GM19467 (cell line): ENCODE results near the gene FBXL16.
"Not testable (repeated sequence)": the region's sequence is repeated elsewhere in the genome, so short reads cannot be mapped to it uniquely, and the experiment has no call there.

Experiments
- ATAC-seq: cut with Tn5 transposase; IDR thresholded peaks from one replicate; pipeline ENCODE4 v1.9.1; 2021; ENCODE audit warnings: mild to moderate bottlenecking, moderate library complexity; ENCODE audit not compliant: unreplicated experiment

Gene FBXL16

DNA sequence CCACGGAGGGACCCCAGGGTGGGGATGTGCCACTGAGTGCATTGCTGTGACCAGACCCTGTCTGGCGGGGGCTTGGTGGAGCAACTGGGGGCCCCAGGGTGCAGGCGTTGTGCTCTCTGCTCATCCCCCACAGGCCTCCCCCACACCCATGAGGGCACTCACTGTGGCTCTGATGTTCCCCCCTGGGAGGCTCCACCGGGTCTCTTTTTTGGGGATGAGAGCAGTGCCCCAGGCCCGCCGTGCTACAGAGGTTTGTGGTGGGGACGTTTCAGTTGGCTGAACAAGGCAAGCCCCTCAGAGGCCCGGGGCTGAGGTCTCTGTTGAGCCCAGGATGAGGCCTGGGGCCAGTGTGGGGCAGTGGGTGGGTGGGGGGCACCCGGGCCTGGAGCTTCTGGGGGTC is 18.1 kb upstream of the FBXL16 start:
- ATAC-seq, result no peak

DNA sequence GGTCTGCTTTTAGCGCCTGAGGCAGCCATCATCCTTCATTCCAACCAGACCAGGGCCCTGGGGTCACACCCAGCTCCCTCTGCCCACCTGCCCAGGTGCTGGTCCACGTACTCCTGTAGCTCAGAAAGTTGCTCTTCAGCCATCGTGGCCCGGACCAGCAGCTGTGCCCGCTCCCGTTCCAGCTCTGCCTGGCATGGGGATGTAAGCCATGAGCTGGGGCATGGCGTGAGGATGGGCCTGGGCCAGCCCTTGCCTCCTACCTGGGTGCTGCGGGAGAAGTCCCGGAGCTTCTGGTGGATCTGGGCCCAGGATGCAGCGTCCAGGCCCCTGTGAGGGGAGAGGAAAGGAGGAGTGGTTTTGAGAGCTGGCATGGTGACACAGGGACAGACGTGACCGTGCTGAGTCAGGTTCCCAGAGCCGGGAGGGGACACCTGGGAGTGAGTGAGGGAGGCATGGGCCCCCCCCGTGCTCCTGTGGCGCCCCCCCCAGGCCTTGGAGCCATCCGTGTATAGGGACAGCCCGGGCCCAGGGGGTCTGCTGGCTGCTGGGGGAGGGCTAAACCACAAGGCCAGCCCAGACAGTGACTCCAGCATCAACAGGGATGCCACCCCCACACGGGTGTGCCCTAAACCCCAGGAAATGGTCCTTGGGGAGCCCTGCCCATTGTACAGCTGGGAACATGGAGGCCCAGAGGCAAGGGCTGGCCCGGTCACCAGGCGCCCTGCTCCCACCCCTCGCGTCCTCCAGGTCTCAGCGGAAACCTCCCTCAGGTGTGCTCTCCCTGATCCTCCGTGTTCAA is 17.4 kb upstream of the FBXL16 start:
- ATAC-seq, result no peak

DNA sequence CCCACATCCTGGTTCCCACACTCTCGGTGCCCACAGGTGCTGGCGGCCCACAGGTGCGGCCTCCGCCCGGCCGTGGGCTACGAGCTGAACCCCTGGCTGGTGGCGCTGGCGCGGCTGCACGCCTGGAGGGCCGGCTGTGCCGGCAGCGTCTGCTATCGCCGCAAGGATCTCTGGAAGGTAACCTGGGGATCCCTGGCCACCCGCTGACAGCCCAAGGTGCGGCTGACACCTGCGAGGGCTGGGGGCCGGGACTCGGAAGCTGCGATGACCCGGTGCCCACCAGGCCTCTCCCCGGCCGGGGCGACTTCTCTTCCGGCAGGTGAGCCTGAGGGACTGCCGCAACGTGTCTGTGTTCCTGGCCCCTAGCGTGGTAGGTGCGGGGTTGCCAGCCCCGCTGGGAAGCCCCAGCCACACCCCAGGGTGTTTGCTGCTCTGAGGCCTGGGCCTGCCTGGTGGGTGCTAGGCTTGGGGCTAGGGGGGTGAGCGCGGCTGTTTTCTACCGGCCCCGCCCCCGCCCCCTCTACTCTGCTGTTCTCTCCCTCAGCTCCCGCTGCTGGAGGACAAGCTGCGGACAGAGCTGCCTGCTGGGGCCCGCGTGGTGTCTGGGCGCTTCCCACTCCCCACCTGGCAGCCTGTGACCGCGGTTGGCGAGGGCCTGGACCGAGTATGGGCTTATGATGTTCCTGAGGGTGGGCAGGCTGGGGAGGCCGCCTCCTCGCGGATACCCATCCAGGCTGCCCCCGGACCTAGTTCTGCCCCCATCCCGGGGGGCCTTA is 16.4 kb upstream of the FBXL16 start:
- no peak for ATAC-seq

DNA sequence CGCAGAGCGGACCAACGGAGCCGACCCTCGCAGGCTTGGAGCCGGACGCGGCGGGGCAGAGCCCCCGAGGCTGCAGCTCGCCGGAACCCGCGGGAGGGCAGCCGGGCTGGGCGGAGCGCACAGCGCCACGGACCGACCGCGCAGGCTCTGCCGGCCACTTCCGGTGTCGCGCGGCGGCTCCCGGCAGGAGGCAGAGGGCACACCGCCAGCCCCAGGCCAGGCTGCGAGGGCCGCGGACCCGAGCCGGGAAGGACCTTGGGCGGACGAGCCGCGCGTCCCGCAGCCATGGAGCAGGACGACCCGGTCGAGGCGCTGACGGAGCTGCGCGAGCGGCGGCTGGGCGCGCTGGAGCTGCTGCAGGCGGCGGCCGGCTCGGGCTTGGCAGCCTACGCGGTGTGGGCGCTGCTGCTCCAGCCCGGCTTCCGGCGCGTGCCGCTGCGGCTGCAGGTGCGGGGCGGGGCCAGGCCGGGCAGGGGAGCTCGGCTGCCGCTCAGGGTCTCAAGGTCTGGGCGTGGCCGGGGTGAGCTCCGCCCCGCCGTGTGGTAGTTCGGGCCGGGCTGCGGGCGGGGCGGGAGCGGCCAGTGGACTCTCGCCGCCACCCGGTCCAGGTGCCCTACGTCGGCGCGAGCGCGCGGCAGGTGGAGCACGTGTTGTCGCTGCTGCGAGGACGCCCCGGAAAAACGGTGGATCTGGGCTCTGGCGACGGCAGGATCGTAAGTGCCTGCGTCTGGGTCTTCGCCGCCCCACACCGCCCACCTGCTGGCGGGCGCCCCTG is 15.6 kb upstream of the FBXL16 start, which contains the start of gene ANTKMT:
Gene ANTKMT (plus strand): TSS at position 157 of the 775 bp plus-strand sequence. CDS start 129 bp downstream, at position 286.
- ATAC-seq, result peak; percentile 64

DNA sequence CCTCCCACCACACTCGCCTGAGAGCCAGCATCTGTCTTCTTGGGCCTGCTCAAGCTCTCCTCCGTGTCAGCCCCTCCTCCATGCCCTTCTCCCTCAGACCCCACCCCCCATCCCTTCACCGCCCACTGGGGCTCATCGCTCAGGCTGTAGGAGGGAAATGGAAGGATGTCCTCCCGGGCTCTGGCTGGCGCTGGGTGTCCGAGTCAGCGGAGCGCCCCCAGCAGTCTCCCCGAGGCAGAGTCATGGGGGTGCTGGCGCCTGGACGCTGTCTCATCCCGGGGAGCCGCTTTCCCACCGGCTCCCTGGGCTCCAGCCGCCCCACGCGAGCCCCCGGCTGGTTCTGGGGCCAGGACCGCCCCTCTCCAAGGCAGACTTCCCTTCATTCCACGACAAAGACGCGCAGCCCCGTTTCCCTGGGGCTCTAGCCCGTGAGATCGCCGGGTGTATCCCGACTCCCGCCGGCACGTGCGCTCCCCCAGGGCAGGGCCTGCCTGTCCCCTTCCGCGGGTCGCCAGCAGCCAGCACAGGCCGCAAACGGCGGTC is 14.9 kb upstream of the FBXL16 start:
- peak; percentile 8 for ATAC-seq

DNA sequence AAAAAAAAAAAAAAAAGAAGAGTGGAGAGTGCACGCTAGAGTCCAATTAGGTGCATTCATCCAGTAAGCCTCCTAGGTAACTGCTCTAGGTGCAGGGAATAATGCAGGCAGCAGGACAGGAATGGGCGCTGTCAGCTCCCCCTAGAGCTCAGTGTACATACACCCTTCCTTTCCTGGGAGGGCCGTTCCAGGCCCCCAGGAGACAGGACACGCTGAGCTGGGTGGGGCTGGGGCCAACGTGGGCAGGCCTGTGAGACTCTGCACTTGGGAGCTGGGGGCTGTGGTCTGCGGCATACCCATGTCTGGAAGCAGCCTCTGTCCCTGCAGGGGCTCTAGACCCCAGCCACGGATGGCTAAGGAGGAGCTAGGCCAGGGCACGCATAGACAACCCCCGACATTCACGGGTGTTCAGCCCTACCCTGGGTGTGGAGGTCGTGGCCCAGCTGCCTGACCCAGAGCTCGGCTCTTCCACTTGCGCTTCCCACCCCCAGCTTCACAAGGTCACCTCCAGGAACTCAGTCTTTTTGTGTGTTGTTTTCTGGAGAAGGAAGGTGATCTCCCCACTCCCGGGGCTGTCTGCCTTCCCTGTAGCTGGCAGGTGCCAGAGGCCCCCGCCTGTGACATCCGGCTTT is 14.3 kb upstream of the FBXL16 start:
- ATAC-seq, result no peak

DNA sequence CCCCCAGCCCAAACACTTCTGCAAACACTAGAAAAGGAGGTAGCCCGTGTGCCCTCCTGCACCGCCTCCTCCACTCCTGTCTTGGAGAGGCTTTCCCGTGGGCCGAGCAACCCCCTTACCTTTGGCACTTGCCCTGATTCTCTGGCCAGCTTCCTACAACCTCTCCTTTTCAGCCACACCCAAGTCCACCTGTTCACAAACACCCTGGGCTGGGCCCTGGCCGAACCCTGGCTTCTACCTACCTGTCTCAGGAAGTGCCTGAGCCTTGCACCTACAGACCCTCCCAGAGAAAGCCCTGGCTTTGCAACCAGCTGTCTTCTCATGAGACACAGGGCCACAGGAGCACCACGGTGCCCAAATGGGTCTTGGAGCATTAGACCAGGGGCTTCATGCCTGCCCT is 13.3 kb upstream of the FBXL16 start:
- ATAC-seq, result no peak

DNA sequence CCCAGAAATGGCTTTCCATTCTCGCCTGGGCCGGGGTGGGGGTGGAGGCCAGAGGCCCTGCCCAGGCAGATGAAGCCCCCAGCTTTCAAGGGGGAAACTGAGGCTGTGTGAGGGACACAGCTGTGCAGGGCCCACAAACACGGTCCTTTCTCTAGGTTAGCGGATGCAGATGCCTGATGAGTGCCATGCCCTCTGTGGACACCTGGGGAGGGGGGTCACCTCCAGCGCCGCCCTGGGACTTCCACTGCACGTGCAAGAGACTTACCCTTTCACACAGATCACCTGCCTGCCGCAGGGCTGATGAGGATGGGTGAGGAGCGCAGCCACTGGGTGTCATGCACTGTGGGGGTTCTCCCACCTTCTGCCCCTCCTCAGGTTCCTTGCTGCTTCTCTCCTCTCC is 12.8 kb upstream of the FBXL16 start:
- ATAC-seq, result no peak

DNA sequence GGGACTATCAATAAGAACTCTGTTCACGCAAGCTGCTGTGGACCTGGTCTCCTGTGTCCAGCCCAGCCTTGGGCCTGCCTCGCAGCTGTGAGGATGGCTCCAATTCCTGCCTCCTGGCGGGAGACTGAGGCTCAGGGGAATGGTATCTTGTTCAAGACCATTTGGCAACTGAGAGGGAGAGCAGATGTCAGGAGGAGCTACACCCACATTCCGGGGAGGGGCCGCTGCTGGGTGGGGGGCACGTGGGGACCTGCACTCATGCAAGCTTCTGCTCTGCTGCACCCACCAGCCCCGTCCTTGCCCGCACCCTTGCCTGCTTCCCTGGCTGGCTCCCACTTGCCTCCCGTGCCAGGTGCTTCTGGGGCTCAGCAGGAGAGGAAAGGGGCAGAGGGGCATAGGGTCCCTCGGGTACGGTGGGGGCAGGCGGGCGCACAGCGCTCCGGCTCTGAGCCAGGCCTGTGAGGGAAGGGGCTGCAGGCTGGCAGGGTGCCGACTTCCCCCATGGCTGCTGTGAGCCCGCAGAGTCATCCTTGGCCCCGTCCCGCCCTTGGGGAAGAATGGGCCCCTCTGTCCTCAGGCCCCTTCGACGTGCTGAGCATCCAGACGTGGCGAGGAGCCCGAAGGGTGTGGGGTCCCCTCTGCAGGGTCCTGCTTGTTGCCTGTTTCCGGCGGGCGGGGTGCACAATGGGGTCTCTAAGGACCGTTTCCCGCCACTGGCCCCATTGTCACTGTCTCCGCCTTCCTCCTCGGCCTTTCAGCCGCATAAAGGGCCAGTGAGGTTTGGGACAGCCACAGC is 12.0 kb upstream of the FBXL16 start:
- no peak for ATAC-seq

DNA sequence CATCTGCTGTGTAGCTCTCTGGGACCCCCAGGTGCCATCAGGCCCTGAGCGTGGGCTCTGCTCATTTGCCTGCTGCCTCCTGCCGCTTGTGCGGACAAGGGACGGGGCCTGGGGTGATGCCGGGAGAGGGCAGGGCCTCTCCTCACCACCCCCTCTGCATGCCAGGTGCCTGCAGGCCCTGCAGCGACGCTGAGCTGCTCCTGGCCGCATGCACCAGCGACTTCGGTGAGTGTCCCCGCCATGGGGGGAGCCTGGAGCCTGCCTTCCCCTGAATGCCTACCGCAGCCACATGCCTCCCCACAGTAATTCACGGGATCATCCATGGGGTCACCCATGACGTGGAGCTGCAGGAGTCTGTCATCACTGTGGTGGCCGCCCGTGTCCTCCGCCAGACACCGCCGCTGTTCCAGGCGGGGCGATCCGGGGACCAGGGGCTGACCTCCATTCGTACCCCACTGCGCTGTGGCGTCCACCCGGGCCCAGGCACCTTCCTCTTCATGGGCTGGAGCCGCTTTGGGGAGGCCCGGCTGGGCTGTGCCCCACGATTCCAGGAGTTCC is 11.2 kb upstream of the FBXL16 start:
- ATAC-seq, result no peak

DNA sequence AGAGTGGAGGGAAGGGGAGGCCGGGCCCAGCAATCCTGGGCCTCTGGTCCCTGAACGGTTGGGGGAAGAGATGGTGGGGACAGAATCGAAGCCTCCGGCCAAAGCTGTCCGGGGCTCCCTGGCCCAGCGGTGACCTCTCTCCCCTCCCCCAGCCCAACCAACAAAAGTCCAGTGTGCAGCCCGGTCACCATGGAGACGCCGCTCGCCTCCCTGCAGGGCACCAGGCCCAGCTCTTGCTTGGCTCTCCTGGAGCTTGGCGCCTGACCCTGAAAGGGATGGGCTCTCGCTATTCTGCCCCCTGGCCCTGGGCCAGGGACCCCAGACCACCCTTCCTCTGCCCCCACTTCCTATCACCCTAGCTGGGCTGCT is 10.6 kb upstream of the FBXL16 start:
- no peak for ATAC-seq

DNA sequence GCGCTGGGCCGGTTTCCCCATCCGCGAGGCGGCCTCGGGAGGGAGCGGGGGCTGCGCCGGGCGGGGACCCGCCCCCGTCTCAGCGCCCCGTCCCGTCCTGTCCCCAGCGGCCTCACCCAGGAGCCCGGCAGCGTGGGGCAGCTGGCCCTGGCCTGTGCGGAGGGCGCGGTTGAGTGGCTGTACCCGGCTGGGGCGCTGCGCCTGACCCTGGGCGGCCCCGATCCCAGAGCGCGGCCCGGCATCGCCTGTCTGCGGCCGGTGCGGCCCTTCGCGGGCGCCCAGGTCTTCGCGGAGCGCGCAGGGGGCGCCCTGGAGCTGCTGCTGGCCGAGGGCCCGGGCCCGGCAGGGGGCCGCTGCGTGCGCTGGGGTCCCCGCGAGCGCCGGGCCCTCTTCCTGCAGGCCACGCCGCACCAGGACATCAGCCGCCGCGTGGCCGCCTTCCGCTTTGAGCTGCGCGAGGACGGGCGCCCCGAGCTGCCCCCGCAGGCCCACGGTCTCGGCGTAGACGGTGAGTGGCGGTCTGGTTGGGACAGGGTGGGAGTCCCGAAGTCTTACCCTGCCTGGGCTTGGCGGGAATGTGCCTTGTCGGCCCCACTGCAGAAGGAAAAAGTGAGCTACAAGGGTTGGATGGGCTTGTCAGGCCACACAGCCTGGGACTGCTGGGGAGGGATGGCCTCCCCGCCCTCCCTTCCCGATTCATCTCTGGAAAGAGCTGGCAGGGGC is 10.0 kb upstream of the FBXL16 start:
- no peak for ATAC-seq

DNA sequence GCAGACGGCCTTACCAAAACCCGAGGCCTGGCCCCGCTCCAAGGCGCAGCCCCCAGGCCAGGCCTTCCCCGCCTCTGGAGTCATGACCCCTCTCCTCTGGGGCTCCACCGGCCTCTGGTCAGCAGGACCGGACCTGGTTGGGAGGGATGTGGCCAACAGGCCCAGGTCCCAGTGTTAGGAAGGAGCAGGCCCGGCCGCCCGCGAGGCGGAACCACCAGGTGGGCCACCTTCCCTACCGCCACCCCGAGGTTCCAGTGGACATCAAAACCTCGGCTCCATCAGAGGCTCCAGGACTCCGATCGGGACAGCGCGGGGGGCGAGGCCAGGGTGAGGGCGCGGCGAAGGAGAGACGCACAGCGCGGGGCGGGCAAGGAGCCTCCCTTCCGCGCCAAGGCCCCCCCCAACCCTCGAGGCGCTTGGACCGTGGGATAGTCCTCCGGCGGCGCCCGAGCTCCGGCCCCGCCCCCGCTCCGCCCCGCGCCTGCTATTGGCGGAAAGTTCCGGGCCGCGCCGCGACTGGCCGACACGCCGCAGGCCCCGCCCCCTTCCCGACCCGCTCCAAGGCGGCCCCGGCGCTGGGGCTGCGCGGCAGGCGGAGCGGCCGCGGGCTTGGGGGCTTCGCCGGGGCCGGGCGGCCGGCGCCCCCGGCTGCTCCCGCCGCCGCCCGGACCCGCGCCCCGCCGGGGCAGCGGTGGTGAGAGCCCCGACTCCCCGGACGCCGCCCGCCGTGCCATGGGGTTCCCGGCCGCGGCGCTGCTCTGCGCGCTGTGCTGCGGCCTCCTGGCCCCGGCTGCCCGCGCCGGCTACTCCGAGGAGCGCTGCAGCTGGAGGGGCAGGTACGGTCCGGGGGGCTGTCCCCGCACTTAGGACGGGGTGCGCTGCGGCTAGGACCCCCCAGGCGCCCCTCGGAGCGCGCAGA is 9.2 kb upstream of the FBXL16 start, which contains the start of gene METRN:
Gene METRN (plus strand): TSS at position 561 of the 919 bp plus-strand sequence. CDS start 172 bp downstream, at position 733.
- no peak for ATAC-seq

DNA sequence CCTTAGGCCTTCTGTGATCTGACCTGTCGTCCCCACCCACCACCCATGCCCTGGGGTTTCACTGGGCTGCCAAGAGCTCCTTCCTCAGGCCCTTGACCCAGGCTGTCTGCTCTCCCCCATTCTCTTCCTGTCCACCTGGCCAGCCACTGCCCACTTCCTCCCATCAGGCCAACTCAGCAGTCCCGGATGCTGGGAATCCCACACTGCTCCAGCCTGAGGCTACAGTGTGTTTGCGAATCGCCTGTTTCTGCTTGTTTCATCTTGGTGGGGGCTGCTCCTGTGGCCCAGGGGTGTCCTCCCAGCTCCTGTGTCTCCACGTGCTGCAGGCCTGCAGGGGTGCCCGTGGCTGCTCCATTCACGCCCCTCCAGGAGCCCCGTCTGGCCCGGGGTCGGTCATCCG is 8.5 kb upstream of the FBXL16 start:
- no peak for ATAC-seq

DNA sequence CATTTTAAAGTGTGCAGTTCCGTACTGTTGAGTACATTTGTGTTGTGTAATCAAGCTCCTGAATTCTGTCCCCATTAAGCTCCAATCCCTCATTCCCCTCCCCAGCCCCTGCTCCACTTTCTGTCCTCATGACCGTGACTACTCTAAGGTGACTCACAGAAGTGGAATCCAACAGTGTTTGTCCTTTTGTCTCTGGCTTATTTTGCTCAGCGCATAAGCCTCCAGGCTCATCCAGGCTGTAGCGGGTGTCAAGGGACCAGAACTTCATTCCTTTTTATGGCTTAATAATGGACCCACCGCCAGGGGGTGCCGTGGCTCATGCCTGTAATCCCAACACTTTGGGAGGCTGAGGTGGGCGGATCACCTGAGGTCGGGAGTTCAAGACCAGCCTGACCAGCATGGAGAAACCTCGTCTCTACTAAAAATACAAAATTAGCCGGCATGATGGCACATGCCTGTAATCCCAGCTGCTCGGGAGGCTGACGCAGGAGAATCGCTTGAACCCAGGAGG is 7.2 kb upstream of the FBXL16 start:
- ATAC-seq, result not testable (repeated sequence)

DNA sequence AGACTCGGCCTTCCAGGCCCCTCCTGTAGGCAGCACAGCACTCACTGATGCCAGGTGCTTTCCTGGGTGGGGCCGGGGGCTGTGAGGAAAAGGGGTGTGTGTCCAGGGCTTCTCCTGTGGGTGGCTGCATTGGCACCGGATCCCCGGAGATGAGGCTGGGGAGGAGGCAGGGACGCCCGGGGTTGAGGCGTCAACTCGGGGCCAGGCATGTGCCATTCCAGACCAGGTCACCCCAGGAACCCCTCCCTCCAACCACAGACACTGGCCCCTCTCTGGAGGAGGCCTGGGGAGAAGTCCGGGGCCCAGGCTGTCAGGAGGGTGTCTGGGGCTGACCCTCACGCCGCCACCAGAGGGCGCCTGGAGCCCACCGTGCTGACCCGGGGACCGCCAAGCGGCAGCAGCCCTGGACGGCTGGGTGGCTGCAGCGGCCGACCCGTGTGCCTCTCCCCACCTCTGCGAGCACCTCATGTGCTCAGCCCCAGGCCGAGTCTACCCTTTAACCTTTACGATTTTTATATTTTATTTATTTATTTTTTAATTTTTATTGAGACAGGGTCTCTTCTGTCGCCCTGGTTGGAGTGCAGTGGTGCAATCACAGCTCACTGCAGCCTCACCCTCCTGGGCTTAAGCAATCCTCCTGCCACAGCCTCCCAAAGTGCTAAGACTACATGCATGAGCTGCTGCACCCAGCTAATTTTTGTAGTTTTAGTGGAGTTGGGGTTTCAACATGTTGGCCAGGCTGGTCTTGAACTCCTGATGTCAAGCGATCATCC is 6.1 kb upstream of the FBXL16 start:
- no peak for ATAC-seq

DNA sequence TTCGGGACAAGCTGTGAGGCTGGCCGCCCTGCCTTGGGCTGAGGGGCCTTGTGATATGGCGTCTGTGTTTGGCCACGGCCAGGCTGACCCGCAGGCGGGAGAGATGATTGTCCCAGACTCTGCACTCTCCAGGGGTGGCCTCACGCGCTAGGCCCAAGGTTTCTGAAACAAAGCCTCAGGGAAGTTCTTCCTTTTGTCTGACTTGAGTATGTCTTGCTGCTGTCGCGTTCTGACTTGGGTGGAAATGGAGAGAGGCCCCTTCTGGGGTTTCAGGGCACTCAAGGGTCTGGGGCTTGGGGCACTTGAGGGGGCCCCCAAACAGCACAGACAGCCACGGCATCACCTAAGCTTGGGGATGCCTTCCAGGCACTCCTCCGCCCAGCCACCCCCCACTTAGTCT is 5.5 kb upstream of the FBXL16 start:
- no peak for ATAC-seq
